Measurements from ENCODE around the gene RPL31.

Gene RPL31

DNA sequence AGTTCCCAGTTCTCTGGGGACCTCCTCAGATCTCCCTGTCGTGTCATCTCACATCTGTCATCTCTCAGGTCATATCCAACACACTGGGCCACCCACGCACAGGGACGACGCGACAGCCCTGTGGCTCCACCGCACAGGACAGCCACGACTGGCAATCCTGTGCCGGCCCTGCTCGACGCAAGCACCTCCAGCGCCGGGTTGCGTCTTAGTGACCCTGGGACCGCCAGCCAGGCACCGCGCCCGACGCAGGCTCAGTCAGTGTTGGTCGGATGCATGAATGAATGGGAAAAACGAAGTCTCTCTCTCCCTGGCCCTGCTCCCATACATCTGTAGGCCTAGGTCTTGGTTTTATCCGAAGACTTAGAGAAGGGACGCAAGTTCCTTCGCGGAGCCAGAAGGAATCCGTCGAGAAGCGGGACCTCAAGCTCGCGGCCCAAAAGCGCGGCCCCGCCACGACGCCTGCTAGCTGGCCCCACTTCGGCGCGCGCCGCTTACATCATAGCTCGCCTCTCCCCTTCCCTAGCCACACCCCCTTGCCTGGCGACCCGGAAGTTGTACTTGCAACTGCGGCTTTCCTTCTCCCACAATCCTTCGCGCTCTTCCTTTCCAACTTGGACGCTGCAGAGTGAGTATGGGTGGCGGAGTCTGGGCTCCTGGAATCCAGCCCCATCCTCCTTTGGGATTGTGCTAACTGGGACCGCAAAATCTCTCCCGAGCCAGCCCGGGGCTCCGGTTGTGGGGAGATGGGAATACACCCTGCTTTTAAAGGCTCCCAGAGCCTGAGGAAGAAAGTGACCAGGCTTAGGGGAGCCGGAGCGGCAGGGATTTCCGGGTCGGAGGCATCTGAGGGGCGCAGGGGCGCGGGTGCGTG lies at the start of gene RPL31:
Gene RPL31 (plus strand): TSS at position 599 of the 871 bp plus-strand sequence. CDS start 413 bp downstream, outside the sequence.
- peak within 1 kb of the TSS; percentile 97 for H3K4me3 ChIP-seq (ENCODE audit: low read depth, low read length)
- peak; percentile 92 for DNase-seq (ENCODE audit: low read depth)
- TF ChIP-seq, protein P1, sequence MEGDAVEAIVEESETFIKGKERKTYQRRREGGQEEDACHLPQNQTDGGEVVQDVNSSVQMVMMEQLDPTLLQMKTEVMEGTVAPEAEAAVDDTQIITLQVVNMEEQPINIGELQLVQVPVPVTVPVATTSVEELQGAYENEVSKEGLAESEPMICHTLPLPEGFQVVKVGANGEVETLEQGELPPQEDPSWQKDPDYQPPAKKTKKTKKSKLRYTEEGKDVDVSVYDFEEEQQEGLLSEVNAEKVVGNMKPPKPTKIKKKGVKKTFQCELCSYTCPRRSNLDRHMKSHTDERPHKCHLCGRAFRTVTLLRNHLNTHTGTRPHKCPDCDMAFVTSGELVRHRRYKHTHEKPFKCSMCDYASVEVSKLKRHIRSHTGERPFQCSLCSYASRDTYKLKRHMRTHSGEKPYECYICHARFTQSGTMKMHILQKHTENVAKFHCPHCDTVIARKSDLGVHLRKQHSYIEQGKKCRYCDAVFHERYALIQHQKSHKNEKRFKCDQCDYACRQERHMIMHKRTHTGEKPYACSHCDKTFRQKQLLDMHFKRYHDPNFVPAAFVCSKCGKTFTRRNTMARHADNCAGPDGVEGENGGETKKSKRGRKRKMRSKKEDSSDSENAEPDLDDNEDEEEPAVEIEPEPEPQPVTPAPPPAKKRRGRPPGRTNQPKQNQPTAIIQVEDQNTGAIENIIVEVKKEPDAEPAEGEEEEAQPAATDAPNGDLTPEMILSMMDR (IDR thresholded peaks at IDR 0.05; ENCODE audit: low read depth, low read length, missing control alignments): no peak
- in situ Hi-C loops (cut with HindIII; ENCODE audit: low sequenced_read_pairs): no loop called here

DNA sequence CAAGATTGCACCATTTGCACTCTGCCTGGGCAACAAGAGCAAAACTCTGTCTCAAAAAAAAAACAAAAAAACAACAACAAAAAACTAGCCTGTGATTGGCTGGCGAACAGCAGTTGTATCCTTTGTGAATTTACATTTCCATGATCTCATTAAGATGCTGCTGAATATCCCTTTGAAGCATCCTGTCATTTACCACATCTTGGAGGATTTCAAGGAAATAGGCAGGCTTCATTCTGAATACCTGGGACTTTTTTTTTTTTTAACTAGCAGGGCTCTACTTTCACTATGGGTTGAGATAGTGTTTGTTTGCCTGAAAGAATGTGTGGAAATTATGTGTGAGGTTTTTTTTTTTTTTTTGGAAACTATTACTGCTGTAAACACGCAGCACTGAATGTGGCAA lies 49.6 kb upstream of the RPL31 start:
- no peak for DNase-seq (ENCODE audit: low read depth)
- in situ Hi-C loops (cut with HindIII; ENCODE audit: low sequenced_read_pairs): no loop called here
- TF ChIP-seq, protein P1 (IDR thresholded peaks at IDR 0.05; ENCODE audit: low read depth, low read length, missing control alignments): no peak
- H3K4me3 ChIP-seq (ENCODE audit: low read depth, low read length): no peak overlapping the region

DNA sequence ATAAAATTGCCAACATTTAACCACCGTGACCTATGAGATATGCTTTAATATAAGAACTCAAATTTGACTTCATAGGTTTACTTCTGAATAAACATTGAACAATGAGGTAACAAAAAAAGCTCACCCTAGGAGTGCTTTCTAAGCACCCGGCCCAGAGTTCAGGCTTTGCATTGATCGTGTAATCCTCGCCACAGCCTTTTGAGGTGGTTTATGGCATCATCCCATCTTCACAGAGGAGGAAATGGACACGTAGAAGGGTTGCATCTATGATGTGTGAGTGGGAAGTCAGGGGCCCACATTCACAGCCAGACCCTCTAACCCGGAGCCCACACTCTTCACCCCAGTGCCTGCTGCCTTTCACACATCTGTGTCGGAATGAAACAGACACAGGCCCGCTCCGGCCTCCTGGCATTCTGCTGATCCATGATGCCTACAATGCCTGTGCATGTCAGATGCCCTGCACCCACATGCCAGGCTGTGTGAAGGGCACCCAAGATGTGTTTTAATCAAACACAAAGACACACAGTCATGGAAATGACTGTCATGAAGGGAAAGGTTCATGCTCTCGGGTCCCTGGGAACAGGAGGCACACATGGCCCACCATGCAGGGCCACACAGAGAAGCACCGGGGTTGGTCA lies 48.6 kb upstream of the RPL31 start:
- TF ChIP-seq, protein P1 (IDR thresholded peaks at IDR 0.05; ENCODE audit: low read depth, low read length, missing control alignments): no peak
- no peak overlapping the region for H3K4me3 ChIP-seq (ENCODE audit: low read depth, low read length)
- in situ Hi-C loops (cut with HindIII; ENCODE audit: low sequenced_read_pairs): no loop called here
- DNase-seq (ENCODE audit: low read depth): no peak

- TF ChIP-seq, protein P1 (IDR thresholded peaks at IDR 0.05; ENCODE audit: low read depth, low read length, missing control alignments): no peak
- no peak for DNase-seq (ENCODE audit: low read depth)
- in situ Hi-C loops (cut with HindIII; ENCODE audit: low sequenced_read_pairs): no loop called here
- no peak overlapping the region for H3K4me3 ChIP-seq (ENCODE audit: low read depth, low read length)
Measured at GRCh38 chr2:100954044-100954420, 48.1 kb upstream of the RPL31 start.

GRCh38 chr2:100955226-100955625 lies 46.9 kb upstream of the RPL31 start:
- TF ChIP-seq, protein P1 (IDR thresholded peaks at IDR 0.05; ENCODE audit: low read depth, low read length, missing control alignments): no peak
- in situ Hi-C loops (cut with HindIII; ENCODE audit: low sequenced_read_pairs): no loop called here
- no peak for DNase-seq (ENCODE audit: low read depth)
- no peak overlapping the region for H3K4me3 ChIP-seq (ENCODE audit: low read depth, low read length)

DNA sequence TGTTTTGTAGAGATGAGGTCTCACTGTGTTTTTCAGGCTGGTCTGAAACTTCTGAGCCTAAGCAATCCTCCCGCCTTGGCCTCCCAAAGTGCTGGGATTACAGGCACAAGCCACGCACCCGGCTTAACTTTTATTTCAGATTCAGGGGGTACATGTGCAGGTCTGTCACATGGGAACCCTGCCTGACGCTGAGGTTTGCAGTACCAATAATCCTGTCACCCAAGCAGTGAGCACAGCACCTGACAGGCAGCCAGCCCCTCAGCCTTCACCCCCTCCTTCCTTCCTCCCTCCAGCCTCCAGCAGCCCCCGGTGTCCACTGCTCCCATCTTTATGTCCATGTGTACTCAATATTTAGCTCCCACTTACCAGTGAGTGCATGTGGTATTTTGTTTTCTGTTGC lies 46.0 kb upstream of the RPL31 start:
- DNase-seq (ENCODE audit: low read depth): no peak
- H3K4me3 ChIP-seq (ENCODE audit: low read depth, low read length): no peak overlapping the region
- TF ChIP-seq, protein P1 (IDR thresholded peaks at IDR 0.05; ENCODE audit: low read depth, low read length, missing control alignments): no peak
- in situ Hi-C loops (cut with HindIII; ENCODE audit: low sequenced_read_pairs): no loop called here
